Measurements from ENCODE around the gene ANKRD28. TPM values are rescaled to one million over a fixed set of nuclear protein-coding genes. Genes with fewer than 3 reads are reported as not detected.
"Not testable (repeated sequence)": the region's sequence is repeated elsewhere in the genome, so short reads cannot be mapped to it uniquely, and the experiment has no call there.

ANKRD28 gene
- total RNA-seq, 8 experiments from 2014 or later: 16.2 to 59.8 (median 20.9) TPM

DNA sequence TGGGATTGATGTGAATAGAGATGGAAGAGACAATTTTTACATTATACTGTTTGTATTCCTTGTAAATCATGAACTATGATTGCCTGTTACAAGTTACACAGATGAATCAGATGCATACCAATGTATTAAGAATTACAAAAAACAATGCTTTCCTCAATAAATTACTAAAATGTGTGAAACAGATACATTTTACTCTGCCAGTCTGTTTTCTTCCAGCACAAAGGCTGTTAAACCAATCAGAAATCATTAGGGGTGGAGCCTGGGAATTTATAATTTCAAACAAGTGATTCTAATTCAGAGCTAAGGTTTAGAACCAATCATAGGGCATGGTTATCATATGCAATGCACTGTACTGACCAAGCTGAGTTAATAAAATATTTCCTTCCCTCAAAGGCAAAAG is 21.8 kb upstream of the ANKRD28 start:
- ATAC-seq (replicated peaks in 6 of 8): no peak
- Histone ChIP-seq H3K4me3 (no peak overlapping the region), H3K4me1 (replicated peaks in 1 of 2) (no peaks in the 10 kb centered on the region), H3K27ac (no peak overlapping the region)
- in situ Hi-C loops (cut with MboI; ENCODE audit: low pct_unique_long_range_greater_than_20kb in 2 of 9, low sequenced_read_pairs in 9 of 9, unreplicated experiment in 9 of 9): loop anchor here in 2 of 9 experiments (10.0 to 25.0 kb wide), 3 partner anchors 182 to 418 kb away; no protein-coding TSS in a partner anchor

DNA sequence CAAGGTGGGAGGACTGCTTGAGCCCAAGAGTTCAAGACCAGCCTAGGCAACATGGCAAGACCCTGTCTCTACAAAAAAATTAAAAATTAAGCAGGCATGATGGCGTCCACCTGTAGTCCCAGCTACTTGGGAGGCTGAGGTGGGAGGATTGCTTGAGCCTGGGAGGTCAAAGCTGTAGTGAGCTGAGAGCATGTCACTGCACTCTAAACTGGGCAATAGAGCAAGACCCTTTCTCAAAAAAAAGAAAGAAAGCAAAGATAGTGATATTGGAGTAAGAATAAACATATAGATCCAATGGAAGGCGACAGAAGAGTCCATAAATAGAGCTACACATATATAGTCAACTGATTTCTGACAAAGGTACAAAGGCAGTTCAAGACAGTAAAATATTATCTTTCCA is 21.3 kb upstream of the ANKRD28 start:
- Histone ChIP-seq H3K27ac (no peak overlapping the region), H3K4me1 (replicated peaks in 1 of 2) (no peaks in the 10 kb centered on the region), H3K4me3 (no peak overlapping the region)
- 70 to 100% (median 97%) methylated on average over 1 to 2 of the region's 2 CpGs; no CpG with 5 or more reads in 2 of the 10 experiments for WGBS, 10 experiments
- in situ Hi-C loops (cut with MboI; ENCODE audit: low pct_unique_long_range_greater_than_20kb in 2 of 9, low sequenced_read_pairs in 9 of 9, unreplicated experiment in 9 of 9): loop anchor here in 2 of 9 experiments (10.0 to 25.0 kb wide), 3 partner anchors 182 to 418 kb away; no protein-coding TSS in a partner anchor
- ATAC-seq (replicated peaks in 6 of 8): no peak

DNA sequence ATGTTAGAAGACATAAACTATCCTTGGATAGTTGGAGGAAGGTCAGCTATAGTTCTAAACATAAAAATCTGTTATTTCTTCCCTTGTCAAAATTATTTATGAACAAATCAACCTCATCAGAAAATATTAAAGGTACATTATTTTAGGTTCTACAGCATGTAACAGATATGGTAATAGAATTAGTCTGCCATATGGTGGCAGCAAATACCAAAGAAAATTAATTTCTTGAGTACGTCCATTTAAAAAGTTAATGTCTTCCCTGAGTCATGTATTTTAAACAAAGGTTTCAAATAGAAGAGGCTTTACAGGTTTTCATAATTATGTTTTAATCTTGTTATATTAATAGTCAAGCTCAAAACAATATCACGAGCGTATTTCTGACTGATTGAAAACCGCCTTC is 17.9 kb upstream of the ANKRD28 start:
- in situ Hi-C loops (cut with MboI; ENCODE audit: low pct_unique_long_range_greater_than_20kb in 2 of 9, low sequenced_read_pairs in 9 of 9, unreplicated experiment in 9 of 9): loop anchor here in 2 of 9 experiments (10.0 to 25.0 kb wide), 3 partner anchors 178 to 422 kb away; no protein-coding TSS in a partner anchor
- 24 to 100% (median 60%) methylated on average over 1 to 4 of the region's 4 CpGs; no CpG with 5 or more reads in 1 of the 10 experiments for WGBS, 10 experiments
- Histone ChIP-seq H3K27ac (no peak overlapping the region), H3K4me1 (replicated peaks in 1 of 2) (no peaks in the 10 kb centered on the region), H3K4me3 (no peak overlapping the region)
- ATAC-seq (replicated peaks in 6 of 8): peak in 3 of 8 experiments; percentile 56 to 77 (median 75)

DNA sequence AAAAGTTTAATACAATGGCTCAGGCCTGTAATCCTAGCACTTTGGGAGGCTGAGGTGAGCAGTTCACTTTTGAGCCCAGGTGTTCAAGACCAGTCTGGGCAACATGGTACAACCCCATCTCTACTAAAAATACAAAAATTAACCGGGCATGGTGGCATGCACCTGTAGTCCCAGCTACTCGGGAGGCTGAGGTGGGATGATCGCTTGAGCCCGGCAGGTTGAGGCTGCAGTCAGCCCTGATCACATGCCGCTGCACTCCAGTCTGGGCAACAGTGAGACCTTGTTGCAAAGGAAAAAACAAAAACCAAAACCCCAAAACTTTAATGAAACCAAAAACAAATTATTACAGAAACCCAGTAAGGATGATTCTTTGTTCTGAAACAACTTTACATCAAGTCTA is 15.3 kb upstream of the ANKRD28 start:
- not testable (repeated sequence) for H3K27ac ChIP-seq; ATAC-seq (replicated peaks in 6 of 8); H3K4me3 ChIP-seq; H3K4me1 ChIP-seq (replicated peaks in 1 of 2)
- in situ Hi-C loops (cut with MboI; ENCODE audit: low pct_unique_long_range_greater_than_20kb in 2 of 9, low sequenced_read_pairs in 9 of 9, unreplicated experiment in 9 of 9): loop anchor here in 2 of 9 experiments (10.0 to 25.0 kb wide), 3 partner anchors 176 to 424 kb away; no protein-coding TSS in a partner anchor
- WGBS, 10 experiments: 88 to 100% (median 96%) methylated on average over 2 to 4 of the region's 5 CpGs; no CpG with 5 or more reads in 4 of the 10 experiments

DNA sequence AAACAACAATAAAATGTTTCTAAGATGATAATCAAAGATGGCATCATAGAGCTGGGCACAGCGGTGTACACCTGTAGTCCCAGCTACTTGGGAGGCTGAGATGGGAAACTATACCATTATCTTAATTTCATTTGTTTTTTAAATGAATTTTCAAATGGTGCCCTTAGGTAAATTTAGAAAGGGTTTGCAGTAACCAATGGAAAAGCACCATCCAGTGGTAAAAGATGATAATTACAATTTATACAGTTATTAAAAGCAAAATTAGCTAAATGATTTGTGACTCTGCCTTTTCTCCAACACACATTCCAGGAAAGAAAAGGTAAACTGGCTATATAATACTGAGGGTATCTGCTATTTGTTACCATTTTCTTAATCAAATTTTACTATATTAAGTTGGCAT is 14.4 kb upstream of the ANKRD28 start:
- Histone ChIP-seq H3K27ac (no peak overlapping the region), H3K4me1 (replicated peaks in 1 of 2) (no peaks in the 10 kb centered on the region), H3K4me3 (no peak overlapping the region)
- in situ Hi-C loops (cut with MboI; ENCODE audit: low pct_unique_long_range_greater_than_20kb in 2 of 9, low sequenced_read_pairs in 9 of 9, unreplicated experiment in 9 of 9): loop anchor here in 2 of 9 experiments (10.0 to 25.0 kb wide), 3 partner anchors 175 to 425 kb away; no protein-coding TSS in a partner anchor
- no peak for ATAC-seq (replicated peaks in 6 of 8)
- WGBS, 10 experiments: 100% methylated on average over 1 of the region's 1 CpG; no CpG with 5 or more reads in 4 of the 10 experiments

DNA sequence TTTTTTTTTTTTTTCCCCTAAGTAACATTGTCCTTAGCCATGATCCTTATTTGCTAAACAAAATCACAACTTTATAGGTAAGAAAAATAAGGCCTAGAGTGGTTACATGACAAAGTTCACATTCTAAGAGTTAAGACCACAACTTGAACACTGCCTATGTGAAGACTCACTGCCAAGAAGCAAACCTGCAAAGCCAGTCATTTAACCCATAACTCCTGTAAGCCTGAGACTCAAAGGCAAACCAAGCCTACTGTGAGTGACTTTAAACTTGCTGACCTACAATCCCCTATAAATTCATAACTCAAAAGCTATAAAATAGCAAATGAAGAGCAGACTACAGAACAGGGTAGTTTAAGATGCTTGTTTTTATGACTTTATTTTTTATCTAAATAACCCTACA is 12.9 kb upstream of the ANKRD28 start:
- in situ Hi-C loops (cut with MboI; ENCODE audit: low pct_unique_long_range_greater_than_20kb in 2 of 9, low sequenced_read_pairs in 9 of 9, unreplicated experiment in 9 of 9): loop anchor here in 2 of 9 experiments (10.0 to 25.0 kb wide), 3 partner anchors 173 to 427 kb away; no protein-coding TSS in a partner anchor
- H3K27ac ChIP-seq: no peak overlapping the region

DNA sequence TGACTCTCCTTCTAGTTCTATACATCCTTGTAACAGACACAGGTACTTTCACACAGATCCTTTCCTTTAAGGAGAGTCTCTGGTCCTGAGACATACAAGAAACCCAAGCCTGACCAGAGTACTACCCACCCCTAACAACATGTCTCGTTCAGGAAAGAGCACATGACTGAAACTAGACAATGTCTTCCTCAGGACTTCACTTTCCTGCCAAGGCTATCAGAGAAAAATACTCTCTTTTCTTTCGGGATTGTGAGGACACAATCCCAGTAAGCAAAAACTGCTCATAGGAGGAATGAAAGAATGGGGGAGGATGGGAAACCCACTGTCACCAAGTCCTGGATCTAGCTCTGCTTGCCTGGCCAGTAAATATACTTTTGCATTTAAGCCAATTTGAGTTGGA is 11.5 kb upstream of the ANKRD28 start:
- no peak for ATAC-seq (replicated peaks in 6 of 8)
- Histone ChIP-seq H3K4me1 (replicated peaks in 1 of 2) (no peaks in the 10 kb centered on the region), H3K4me3 (no peak overlapping the region), H3K27ac (no peak overlapping the region)
- in situ Hi-C loops (cut with MboI; ENCODE audit: low pct_unique_long_range_greater_than_20kb in 2 of 9, low sequenced_read_pairs in 9 of 9, unreplicated experiment in 9 of 9): loop anchor here in 2 of 9 experiments (25.0 kb wide), 2 partner anchors 172 to 428 kb away; no protein-coding TSS in a partner anchor
- 37 to 100% (median 80%) methylated on average over 1 to 2 of the region's 2 CpGs; no CpG with 5 or more reads in 2 of the 10 experiments for WGBS, 10 experiments

More for the DNA sequence above, 12.9 kb upstream of the ANKRD28 start:
- H3K4me3 ChIP-seq: no peak overlapping the region
- ATAC-seq (replicated peaks in 6 of 8): no peak
- H3K4me1 ChIP-seq (replicated peaks in 1 of 2): no peaks in the 10 kb centered on the region

DNA sequence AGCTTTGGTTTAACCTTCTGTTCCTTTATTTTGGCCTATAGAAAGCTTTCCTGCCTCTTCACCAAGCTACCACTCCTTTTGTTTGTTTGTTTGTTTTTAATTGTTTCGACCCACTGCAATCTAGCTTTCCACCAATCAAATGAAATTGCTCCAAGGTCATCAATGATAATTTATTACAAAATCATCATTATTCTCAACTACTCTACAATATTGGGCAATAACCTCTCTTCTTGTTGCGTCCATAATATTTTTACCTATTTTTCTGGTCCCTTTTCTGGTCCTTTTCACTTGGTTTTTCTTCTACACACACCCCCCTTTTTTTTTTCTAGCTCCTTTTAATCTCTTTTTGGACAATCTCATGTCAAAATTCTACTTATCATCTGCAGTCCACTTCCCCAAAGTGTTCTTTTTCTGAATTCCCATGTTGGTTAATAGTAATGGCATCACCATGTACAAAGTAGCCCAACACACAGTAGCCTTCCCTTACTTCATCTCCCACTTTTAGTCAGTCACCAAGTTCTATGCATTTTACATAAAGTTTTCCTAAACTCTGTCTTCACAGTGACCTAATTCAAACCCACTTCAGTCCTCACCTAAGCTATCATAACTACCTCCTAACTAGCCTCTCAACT is 11.0 kb upstream of the ANKRD28 start:
- 63 to 100% (median 97%) methylated on average over 1 to 2 of the region's 2 CpGs for WGBS, 10 experiments
- ATAC-seq (replicated peaks in 6 of 8): no peak
- in situ Hi-C loops (cut with MboI; ENCODE audit: low pct_unique_long_range_greater_than_20kb in 2 of 9, low sequenced_read_pairs in 9 of 9, unreplicated experiment in 9 of 9): loop anchor here in 2 of 9 experiments (25.0 kb wide), 2 partner anchors 171 to 429 kb away; no protein-coding TSS in a partner anchor
- Histone ChIP-seq H3K27ac (no peak overlapping the region), H3K4me1 (replicated peaks in 1 of 2) (no peaks in the 10 kb centered on the region), H3K4me3 (no peak overlapping the region)

DNA sequence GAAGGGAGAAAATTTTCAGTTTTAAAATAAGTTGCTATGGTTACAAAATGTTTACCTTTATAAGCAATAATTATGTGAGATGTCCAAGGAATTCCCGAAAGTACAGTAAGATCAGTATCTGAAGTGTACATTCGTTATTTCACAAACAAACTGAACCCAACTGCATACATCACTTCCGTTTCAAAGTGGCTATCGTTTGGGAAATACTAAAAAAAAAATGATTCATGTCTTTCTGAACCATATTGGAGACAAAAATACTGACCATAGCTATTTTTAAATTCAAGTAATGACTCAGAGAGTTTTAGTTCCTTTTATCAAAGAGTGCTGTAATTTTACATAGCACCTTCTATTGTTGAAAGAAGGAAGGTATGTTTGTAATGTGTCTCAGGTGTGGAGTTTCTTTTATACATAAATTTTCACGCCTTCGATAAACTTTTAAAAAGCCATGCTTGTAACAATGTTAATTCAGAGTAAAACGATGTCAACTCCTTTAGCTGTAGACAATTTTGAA is 8.0 kb upstream of the ANKRD28 start:
- in situ Hi-C loops (cut with MboI; ENCODE audit: low pct_unique_long_range_greater_than_20kb in 2 of 9, low sequenced_read_pairs in 9 of 9, unreplicated experiment in 9 of 9): loop anchor here in 2 of 9 experiments (25.0 kb wide), 2 partner anchors 169 to 431 kb away; no protein-coding TSS in a partner anchor
- Histone ChIP-seq H3K27ac (no peak overlapping the region), H3K4me3 (no peak overlapping the region), H3K4me1 (replicated peaks in 1 of 2) (no peaks in the 10 kb centered on the region)
- peak in 3 of 8 experiments; percentile 50 to 89 (median 84) for ATAC-seq (replicated peaks in 6 of 8)
- 48 to 100% (median 84%) methylated on average over 1 to 7 of the region's 7 CpGs for WGBS, 10 experiments

DNA sequence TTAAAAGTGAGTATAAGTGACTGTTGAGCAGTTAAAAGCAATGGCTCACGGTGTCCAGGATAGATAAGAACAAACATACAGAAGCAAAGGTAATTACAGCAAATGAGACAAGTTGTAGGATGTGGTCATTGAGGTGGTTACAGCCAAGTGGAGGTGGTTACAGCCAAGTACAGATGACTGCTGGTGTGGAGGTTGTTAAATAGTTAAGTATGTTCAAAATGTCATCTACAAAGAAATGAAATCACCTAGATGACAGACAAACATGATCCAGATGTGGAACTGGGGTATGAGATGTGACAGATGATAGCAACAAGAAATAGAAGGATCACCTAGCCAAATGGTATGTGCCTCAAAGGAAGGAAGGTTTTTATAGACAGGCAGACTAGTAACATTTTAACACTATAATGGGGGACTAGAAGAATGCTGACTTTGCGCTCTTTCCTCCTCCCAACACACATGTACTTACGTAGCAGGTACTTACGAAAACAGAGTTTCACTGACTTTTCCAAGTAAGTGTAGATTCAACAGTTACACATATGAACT is 6.8 kb upstream of the ANKRD28 start:
- Histone ChIP-seq H3K4me3 (no peak overlapping the region), H3K4me1 (replicated peaks in 1 of 2) (no peaks in the 10 kb centered on the region), H3K27ac (no peak overlapping the region)
- WGBS, 10 experiments: 67 to 100% (median 100%) methylated on average over 1 to 4 of the region's 4 CpGs; no CpG with 5 or more reads in 2 of the 10 experiments
- in situ Hi-C loops (cut with MboI; ENCODE audit: low pct_unique_long_range_greater_than_20kb in 2 of 9, low sequenced_read_pairs in 9 of 9, unreplicated experiment in 9 of 9): loop anchor here in 2 of 9 experiments (25.0 kb wide), 2 partner anchors 167 to 433 kb away; no protein-coding TSS in a partner anchor
- no peak for ATAC-seq (replicated peaks in 6 of 8)

DNA sequence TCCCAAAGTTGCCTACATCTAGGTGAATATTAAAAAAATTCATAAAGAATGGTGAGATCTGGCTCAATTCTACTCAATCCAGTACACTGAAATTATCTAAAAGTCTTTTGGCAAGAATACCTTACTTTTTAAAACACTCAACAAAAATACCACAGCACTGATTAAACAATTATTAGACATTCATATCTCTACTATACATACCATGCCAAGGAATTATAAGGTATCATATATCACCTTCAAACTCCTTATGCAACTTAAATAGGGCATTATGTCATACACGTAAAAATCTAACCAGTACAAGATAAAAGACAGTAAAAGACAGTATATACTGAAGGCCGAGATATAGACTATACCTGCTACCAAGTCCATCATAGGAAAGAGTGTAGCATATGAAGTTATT is 6.1 kb upstream of the ANKRD28 start:
- H3K27ac ChIP-seq: no peak overlapping the region
- peaks cover 0 to 1% of the 10 kb centered on the region in 2 donors for H3K4me1 ChIP-seq (replicated peaks in 1 of 2)
- no peak overlapping the region for H3K4me3 ChIP-seq
- in situ Hi-C loops (cut with MboI; ENCODE audit: low pct_unique_long_range_greater_than_20kb in 2 of 9, low sequenced_read_pairs in 9 of 9, unreplicated experiment in 9 of 9): loop anchor here in 2 of 9 experiments (25.0 kb wide), 2 partner anchors 167 to 433 kb away; no protein-coding TSS in a partner anchor
- WGBS, 10 experiments: 76 to 100% (median 100%) methylated on average over 1 to 2 of the region's 2 CpGs; no CpG with 5 or more reads in 3 of the 10 experiments
- no peak for ATAC-seq (replicated peaks in 6 of 8)

DNA sequence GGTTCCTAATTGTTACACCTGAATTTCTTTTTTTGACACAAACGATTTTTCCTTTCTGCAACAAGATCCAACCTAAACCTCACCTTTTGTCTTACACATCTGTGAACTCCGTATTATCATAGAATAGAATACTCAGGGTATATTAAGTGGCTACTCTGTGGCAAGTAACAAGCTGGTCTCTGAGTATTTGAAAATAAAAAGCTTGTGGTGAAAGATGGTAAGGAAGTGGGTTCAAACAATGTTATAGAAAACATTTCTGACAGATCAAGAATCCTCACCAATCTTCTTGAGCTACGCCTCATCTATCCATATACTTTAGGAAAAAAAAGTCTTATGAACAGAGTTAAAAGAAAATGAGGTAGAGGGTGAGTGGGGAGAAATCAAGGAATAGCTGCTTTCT is 3.5 kb upstream of the ANKRD28 start:
- in situ Hi-C loops (cut with MboI; ENCODE audit: low pct_unique_long_range_greater_than_20kb in 2 of 9, low sequenced_read_pairs in 9 of 9, unreplicated experiment in 9 of 9): loop anchor here in 2 of 9 experiments (25.0 kb wide), 2 partner anchors 164 to 436 kb away; no protein-coding TSS in a partner anchor
- Histone ChIP-seq H3K4me1 (replicated peaks in 1 of 2) (peaks cover 9 to 22% of the 10 kb centered on the region in 2 donors), H3K27ac (no peak overlapping the region), H3K4me3 (no peak overlapping the region)
- 67 to 100% (median 87%) methylated on average over 1 to 3 of the region's 3 CpGs for WGBS, 10 experiments
- no peak for ATAC-seq (replicated peaks in 6 of 8)

DNA sequence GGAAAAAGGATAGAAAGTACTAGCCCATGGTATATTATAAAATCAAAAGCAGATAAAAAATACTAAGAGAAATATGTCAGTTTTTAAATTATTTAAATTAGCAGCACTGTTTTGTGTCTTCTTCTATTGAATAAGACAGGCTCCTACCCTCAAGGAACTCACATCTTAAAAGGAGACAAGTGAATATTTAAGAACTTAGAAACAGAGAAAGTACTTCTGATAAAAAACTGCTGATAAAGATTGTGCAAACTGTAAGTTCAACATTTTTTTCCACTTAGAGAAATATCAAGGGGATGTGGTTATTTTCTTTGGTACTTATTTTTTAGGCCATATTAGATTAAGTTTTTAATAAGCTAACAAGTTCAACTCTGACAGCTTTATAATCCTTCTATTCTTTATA is 3.0 kb upstream of the ANKRD28 start:
- Histone ChIP-seq H3K27ac (no peak overlapping the region), H3K4me1 (replicated peaks in 1 of 2) (peaks cover 9 to 26% of the 10 kb centered on the region in 2 donors), H3K4me3 (no peak overlapping the region)
- no peak for ATAC-seq (replicated peaks in 6 of 8)
- in situ Hi-C loops (cut with MboI; ENCODE audit: low pct_unique_long_range_greater_than_20kb in 2 of 9, low sequenced_read_pairs in 9 of 9, unreplicated experiment in 9 of 9): loop anchor here in 2 of 9 experiments (25.0 kb wide), 2 partner anchors 163 to 437 kb away; no protein-coding TSS in a partner anchor
